ENCODE results near the gene NDE1. TPM values are rescaled to one million over a fixed set of nuclear protein-coding genes. Genes with fewer than 3 reads are reported as not detected.

The NDE1 gene
- total RNA-seq, 1 donor from 2014 or later = 42.5 TPM

- Mint-ChIP-seq H3K27me3 (no peaks in the 10 kb centered on the region), H3K27ac (no peak overlapping the region), H3K4me3 (ENCODE audit: low read depth) (no peak overlapping the region), H3K36me3 (ENCODE audit: insufficient read depth) (peaks cover 7% of the 10 kb centered on the region), H3K4me1 (ENCODE audit: low read depth) (no peaks in the 10 kb centered on the region), H3K9me3 (ENCODE audit: low read depth) (no peaks in the 10 kb centered on the region)
- TF ChIP-seq CTCF (IDR thresholded peaks at IDR 0.05; ENCODE audit: unreplicated experiment) = peak; percentile 84
- DNase-seq (ENCODE audit: low spot score, unreplicated experiment) = peak; percentile 58
Observed at GRCh38 chr16:15704545-15704987, 54.5 kb downstream of the NDE1 start.

- DNase-seq (ENCODE audit: low spot score, unreplicated experiment) = no peak
- no peaks in the 10 kb centered on the region for H3K27me3 Mint-ChIP-seq
- no peak overlapping the region for H3K27ac Mint-ChIP-seq
- no peaks in the 10 kb centered on the region for H3K9me3 Mint-ChIP-seq (ENCODE audit: low read depth)
- no peak for TF ChIP-seq CTCF (IDR thresholded peaks at IDR 0.05; ENCODE audit: unreplicated experiment)
- no peaks in the 10 kb centered on the region for H3K4me1 Mint-ChIP-seq (ENCODE audit: low read depth)
- no peak overlapping the region for H3K4me3 Mint-ChIP-seq (ENCODE audit: low read depth)
- H3K36me3 Mint-ChIP-seq (ENCODE audit: insufficient read depth) = peaks cover 5% of the 10 kb centered on the region
Observed at GRCh38 chr16:15705064-15705565, 55.1 kb downstream of the NDE1 start.

GRCh38 chr16:15707332-15707731 is 57.3 kb downstream of the NDE1 start:
- TF ChIP-seq CTCF (IDR thresholded peaks at IDR 0.05; ENCODE audit: unreplicated experiment) = no peak
- no peaks in the 10 kb centered on the region for H3K9me3 Mint-ChIP-seq (ENCODE audit: low read depth)
- no peak overlapping the region for H3K4me3 Mint-ChIP-seq (ENCODE audit: low read depth)
- no peaks in the 10 kb centered on the region for H3K36me3 Mint-ChIP-seq (ENCODE audit: insufficient read depth)
- no peak for DNase-seq (ENCODE audit: low spot score, unreplicated experiment)
- H3K4me1 Mint-ChIP-seq (ENCODE audit: low read depth) = no peaks in the 10 kb centered on the region
- H3K27me3 Mint-ChIP-seq = no peaks in the 10 kb centered on the region
- no peak overlapping the region for H3K27ac Mint-ChIP-seq

- Mint-ChIP-seq H3K9me3 (ENCODE audit: low read depth) (no peaks in the 10 kb centered on the region), H3K4me1 (ENCODE audit: low read depth) (no peaks in the 10 kb centered on the region), H3K27ac (no peak overlapping the region), H3K36me3 (ENCODE audit: insufficient read depth) (no peaks in the 10 kb centered on the region), H3K27me3 (no peaks in the 10 kb centered on the region), H3K4me3 (ENCODE audit: low read depth) (no peak overlapping the region)
- TF ChIP-seq CTCF (IDR thresholded peaks at IDR 0.05; ENCODE audit: unreplicated experiment) = no peak
- DNase-seq (ENCODE audit: low spot score, unreplicated experiment) = no peak
Observed at GRCh38 chr16:15708096-15708495, 58.1 kb downstream of the NDE1 start.

- no peaks in the 10 kb centered on the region for H3K4me1 Mint-ChIP-seq (ENCODE audit: low read depth)
- TF ChIP-seq CTCF (IDR thresholded peaks at IDR 0.05; ENCODE audit: unreplicated experiment) = no peak
- DNase-seq (ENCODE audit: low spot score, unreplicated experiment) = no peak
- H3K36me3 Mint-ChIP-seq (ENCODE audit: insufficient read depth) = no peaks in the 10 kb centered on the region
- no peak overlapping the region for H3K27ac Mint-ChIP-seq
- no peak overlapping the region for H3K4me3 Mint-ChIP-seq (ENCODE audit: low read depth)
- H3K9me3 Mint-ChIP-seq (ENCODE audit: low read depth) = no peaks in the 10 kb centered on the region
- no peaks in the 10 kb centered on the region for H3K27me3 Mint-ChIP-seq
Observed at GRCh38 chr16:15708997-15709396, 59.0 kb downstream of the NDE1 start.
